IPS-15b (cell line): Measurements from ENCODE around the gene RPS15A.
A peak's percentile ranks its signal among the peaks of the same experiment; 100 is the strongest.
"Not testable (repeated sequence)": the region's sequence is repeated elsewhere in the genome, so short reads cannot be mapped to it uniquely, and the experiment has no call there.

Experiments used
- H3K27me3 ChIP-seq: one replicate; pipeline ENCODE4 v1.6.1; 2013; ENCODE audit warnings: low read length; ENCODE audit not compliant: control insufficient read depth, insufficient read depth
- H3K36me3 ChIP-seq: one replicate; pipeline ENCODE4 v1.6.1; 2013; ENCODE audit warnings: low read length; ENCODE audit not compliant: control insufficient read depth, insufficient read depth
- H3K4me1 ChIP-seq: one replicate; pipeline ENCODE4 v1.6.1; 2013; ENCODE audit warnings: mild to moderate bottlenecking, low read length; ENCODE audit not compliant: control insufficient read depth, insufficient read depth
- H3K4me3 ChIP-seq: one replicate; pipeline ENCODE4 v1.5.1; 2013; ENCODE audit warnings: low read depth, low read length
- H3K9ac ChIP-seq: one replicate; pipeline ENCODE4 v1.6.1; 2013; ENCODE audit warnings: low read depth, mild to moderate bottlenecking, low read length
- H3K9me3 ChIP-seq: one replicate; pipeline ENCODE4 v1.6.1; 2013; ENCODE audit warnings: mild to moderate bottlenecking, low read length; ENCODE audit not compliant: control insufficient read depth, insufficient read depth

The RPS15A gene

GRCh38 chr16:18792836-18793433, 2.8 kb upstream of the RPS15A start:
- Histone ChIP-seq H3K4me3 (no peak overlapping the region), H3K4me1 (no peaks in the 10 kb centered on the region), H3K9me3 (no peaks in the 10 kb centered on the region), H3K27me3 (no peaks in the 10 kb centered on the region), H3K36me3 (peaks cover 31% of the 10 kb centered on the region), H3K9ac (no peak overlapping the region)

- Histone ChIP-seq H3K4me3 (peak overlapping the region; percentile 69), H3K27me3 (no peaks in the 10 kb centered on the region), H3K36me3 (peaks cover 45% of the 10 kb centered on the region), H3K9me3 (no peaks in the 10 kb centered on the region), H3K9ac (peak overlapping the region; percentile 99), H3K4me1 (peaks cover 9% of the 10 kb centered on the region)
Measured at GRCh38 chr16:18789515-18789849, 652 bp downstream of the RPS15A start.

DNA sequence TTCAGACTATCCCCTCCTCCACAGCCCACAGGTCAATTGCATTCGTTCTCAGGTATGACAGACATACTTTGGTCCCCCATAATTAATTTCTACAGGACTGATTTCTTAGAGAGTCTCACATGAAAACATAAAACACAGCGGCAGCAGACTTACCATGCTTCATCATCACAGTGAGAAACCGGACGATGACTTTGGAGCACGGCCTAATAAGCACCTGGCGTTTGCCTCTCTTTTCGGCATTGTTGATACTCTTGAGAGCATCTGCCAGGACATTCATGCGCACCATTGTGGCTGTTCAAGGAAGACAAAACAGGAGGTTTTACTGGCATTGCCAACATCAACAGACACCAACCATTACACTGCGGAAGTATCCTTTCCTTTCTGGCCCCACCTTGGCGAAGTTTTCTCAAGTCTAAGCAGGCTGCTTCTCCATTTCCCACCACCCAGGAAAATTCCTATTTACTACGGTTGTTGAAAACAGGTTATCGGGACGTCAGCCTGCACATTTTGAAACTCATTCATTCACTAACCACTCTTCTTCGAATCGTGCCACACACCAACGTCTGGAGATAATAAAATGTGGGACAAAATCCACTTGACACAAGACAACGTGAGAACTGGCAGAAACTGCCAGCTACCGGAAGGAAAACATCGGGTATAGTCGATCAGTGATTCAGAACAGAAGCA, 1.2 kb downstream of the RPS15A start:
- H3K4me1 ChIP-seq, result peaks cover 9% of the 10 kb centered on the region
- no peaks in the 10 kb centered on the region for H3K9me3 ChIP-seq
- peak overlapping the region; percentile 69 for H3K4me3 ChIP-seq
- peak overlapping the region; percentile 99 for H3K9ac ChIP-seq
- no peaks in the 10 kb centered on the region for H3K27me3 ChIP-seq
- H3K36me3 ChIP-seq, result peaks cover 46% of the 10 kb centered on the region

DNA sequence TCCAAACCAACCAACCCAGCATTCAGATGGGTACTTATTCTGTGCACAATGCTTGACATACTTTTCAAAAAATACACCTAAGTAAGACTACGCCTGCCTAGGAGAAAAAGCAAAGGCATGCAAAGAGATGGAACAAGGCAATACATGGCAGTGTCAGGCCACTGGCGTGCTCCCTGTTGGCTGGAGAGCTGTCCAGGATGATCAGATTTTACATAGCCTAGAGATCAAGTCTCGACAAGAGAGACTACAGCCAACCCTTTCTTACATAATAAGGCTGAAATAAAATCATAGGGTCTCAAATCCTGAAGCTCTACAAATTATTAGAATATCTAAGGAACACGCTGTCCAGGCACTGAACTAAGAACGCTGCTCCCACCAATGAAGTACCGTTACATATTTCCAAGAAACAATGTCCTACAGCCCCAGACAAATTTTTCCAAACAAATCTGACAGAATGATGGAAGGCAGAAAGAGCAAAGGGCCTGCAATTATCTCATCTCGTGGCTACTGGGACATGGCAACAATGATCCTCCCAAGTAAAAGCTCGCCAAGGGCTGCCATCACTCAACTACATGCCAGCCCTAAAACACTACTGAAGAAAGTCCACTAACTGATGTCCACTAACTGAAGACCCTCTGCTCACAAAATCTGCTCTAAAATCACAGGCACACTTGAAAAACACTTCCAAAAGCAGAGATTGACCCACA, 5.1 kb downstream of the RPS15A start:
- peaks cover 9% of the 10 kb centered on the region for H3K4me1 ChIP-seq
- peaks cover 56% of the 10 kb centered on the region for H3K36me3 ChIP-seq
- H3K27me3 ChIP-seq, result no peaks in the 10 kb centered on the region
- no peaks in the 10 kb centered on the region for H3K9me3 ChIP-seq
- H3K9ac ChIP-seq, result peak overlapping the region; percentile 30
- no peak overlapping the region for H3K4me3 ChIP-seq

GRCh38 chr16:18783430-18784341, 6.4 kb downstream of the RPS15A start:
- Histone ChIP-seq H3K4me1 (peaks cover 9% of the 10 kb centered on the region), H3K27me3 (no peaks in the 10 kb centered on the region), H3K9me3 (no peaks in the 10 kb centered on the region), H3K4me3 (no peak overlapping the region), H3K9ac (no peak overlapping the region), H3K36me3 (peaks cover 52% of the 10 kb centered on the region)

GRCh38 chr16:18782697-18783429, 7.3 kb downstream of the RPS15A start:
- H3K4me1 ChIP-seq, result peaks cover 9% of the 10 kb centered on the region
- H3K36me3 ChIP-seq, result peaks cover 47% of the 10 kb centered on the region
- no peaks in the 10 kb centered on the region for H3K27me3 ChIP-seq
- H3K4me3 ChIP-seq, result no peak overlapping the region
- H3K9me3 ChIP-seq, result no peaks in the 10 kb centered on the region
- no peak overlapping the region for H3K9ac ChIP-seq

- H3K4me3 ChIP-seq, H3K9me3 ChIP-seq, H3K27me3 ChIP-seq, H3K4me1 ChIP-seq, H3K9ac ChIP-seq: not testable (repeated sequence)
- H3K36me3 ChIP-seq, result peaks cover 36% of the 10 kb centered on the region
Measured at GRCh38 chr16:18781232-18781631, 8.9 kb downstream of the RPS15A start.

DNA sequence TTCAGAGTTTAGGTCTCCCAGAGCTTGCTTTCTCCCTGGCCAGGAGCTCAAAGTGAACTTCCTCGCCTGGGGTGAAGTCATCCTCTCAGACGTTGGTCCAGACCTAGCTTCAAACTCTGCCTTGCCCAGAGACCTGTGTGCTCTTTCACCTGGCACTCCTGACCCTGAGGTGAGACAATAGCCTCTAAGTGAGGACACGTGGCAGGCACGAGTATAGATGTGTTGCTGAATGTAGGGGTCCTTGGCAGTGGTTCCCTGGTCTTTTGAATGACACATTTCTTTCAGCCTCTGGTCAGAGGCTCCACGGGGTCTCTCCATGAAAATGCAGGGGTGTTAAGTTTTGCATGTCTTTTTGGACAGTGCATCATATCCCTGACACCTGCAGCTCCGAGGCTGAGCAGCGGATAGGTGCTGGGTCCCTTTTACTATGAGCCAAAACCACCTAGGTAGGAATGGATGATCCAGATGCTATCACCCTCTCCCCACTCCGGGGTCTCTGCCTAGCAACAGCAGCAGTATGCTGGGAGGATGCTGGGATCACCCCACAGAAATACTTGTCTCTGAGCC, 9.6 kb downstream of the RPS15A start:
- not testable (repeated sequence) for H3K9ac ChIP-seq, H3K27me3 ChIP-seq, H3K9me3 ChIP-seq, H3K4me3 ChIP-seq, H3K4me1 ChIP-seq
- peaks cover 29% of the 10 kb centered on the region for H3K36me3 ChIP-seq

GRCh38 chr16:18777664-18778063, 12.5 kb downstream of the RPS15A start:
- H3K36me3 ChIP-seq, H3K9ac ChIP-seq, H3K27me3 ChIP-seq, H3K4me1 ChIP-seq, H3K9me3 ChIP-seq, H3K4me3 ChIP-seq: not testable (repeated sequence)

DNA sequence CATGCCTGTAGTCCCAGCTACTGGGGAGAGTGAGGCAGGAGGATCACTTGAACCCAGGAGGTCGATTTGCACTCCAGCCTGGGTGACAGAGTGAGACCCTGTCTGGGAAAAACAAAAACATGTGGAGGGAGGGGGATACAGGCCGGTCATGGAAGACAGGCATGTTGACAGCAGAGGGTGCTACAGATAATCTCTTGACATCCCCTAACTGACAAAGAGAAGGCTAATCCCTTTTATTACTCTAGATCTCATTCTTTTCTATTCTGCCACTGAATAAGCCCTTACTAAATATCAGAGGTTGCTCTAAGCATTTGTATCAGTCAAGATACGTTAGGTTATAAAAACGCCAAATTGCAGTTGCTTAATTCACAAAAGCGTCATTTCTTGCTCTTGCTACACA, 13.8 kb downstream of the RPS15A start:
- not testable (repeated sequence) for H3K4me1 ChIP-seq, H3K4me3 ChIP-seq

DNA sequence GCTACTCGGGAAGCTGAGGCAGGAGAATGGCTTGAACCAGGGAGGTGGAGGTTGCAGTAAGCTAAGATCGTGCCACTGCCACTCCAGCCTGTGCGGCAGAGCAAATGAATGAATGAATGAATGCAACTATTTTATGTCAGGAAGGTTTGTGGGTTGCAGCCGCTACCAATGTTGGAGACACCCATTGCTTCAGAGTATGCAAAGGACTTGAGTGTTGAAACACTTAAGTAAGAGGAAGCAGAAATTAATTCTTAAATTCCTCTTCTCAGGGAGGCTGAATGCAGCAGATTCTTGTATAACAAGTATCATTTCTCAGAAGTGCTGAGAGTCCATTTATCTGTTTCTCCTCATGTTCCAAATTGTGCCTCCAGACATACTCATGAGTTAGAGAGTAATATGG, 15.5 kb downstream of the RPS15A start:
- not testable (repeated sequence) for H3K9ac ChIP-seq, H3K9me3 ChIP-seq, H3K4me1 ChIP-seq, H3K4me3 ChIP-seq, H3K27me3 ChIP-seq, H3K36me3 ChIP-seq

More for the DNA sequence above, 13.8 kb downstream of the RPS15A start:
- not testable (repeated sequence) for H3K36me3 ChIP-seq, H3K9ac ChIP-seq, H3K9me3 ChIP-seq, H3K27me3 ChIP-seq
